Astrocyte of the cerebellum (primary cell): ENCODE results near the gene SETD2.

Experiments
- DNase-seq: peaks from one replicate; pipeline ENCODE4 v3.0.0-alpha.2; 2011; ENCODE audit warnings: low read depth
- H3K4me3 ChIP-seq: 2 replicates; pipeline ENCODE4 v1.5.1; 2011; ENCODE audit warnings: mild to moderate bottlenecking, low read depth, low read length, moderate library complexity
- in situ Hi-C: cut with HindIII; loops from 2 replicates; pipeline ENCODE4 v1.10.0; 2017; ENCODE audit warnings: low sequenced_read_pairs
- TF ChIP-seq, protein P1 (sequence below): IDR thresholded peaks from 2 replicates; pipeline ENCODE4 v1.5.1; 2012; ENCODE audit warnings: low read length, low read depth, moderate library complexity, mild to moderate bottlenecking; ENCODE audit errors: missing control alignments

SETD2 gene

DNA sequence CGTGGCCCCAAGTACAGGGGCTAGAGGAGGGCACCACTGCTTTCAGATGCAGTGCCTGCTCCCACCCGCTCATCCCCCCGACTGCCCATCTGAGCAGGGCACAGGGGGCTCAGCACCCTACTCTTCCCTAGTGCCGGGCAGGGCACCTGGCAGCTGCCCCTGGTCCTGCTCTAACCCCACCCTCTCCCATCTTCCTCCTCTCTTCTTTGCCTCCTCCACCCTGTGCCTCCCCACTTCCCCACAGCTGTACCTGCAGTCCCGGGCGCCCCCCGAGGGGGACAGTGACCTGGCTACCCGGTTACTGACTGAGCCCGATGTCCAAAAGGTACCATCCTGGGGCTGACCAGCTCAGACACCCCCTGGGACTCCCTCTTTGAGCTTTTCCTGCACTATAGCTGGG is 171.7 kb downstream of the SETD2 start:
- DNase-seq, result no peak
- TF ChIP-seq, protein P1, sequence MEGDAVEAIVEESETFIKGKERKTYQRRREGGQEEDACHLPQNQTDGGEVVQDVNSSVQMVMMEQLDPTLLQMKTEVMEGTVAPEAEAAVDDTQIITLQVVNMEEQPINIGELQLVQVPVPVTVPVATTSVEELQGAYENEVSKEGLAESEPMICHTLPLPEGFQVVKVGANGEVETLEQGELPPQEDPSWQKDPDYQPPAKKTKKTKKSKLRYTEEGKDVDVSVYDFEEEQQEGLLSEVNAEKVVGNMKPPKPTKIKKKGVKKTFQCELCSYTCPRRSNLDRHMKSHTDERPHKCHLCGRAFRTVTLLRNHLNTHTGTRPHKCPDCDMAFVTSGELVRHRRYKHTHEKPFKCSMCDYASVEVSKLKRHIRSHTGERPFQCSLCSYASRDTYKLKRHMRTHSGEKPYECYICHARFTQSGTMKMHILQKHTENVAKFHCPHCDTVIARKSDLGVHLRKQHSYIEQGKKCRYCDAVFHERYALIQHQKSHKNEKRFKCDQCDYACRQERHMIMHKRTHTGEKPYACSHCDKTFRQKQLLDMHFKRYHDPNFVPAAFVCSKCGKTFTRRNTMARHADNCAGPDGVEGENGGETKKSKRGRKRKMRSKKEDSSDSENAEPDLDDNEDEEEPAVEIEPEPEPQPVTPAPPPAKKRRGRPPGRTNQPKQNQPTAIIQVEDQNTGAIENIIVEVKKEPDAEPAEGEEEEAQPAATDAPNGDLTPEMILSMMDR, result no peak
- no peak overlapping the region for H3K4me3 ChIP-seq
- in situ Hi-C loops, result no loop called here

- no peak overlapping the region for H3K4me3 ChIP-seq
- in situ Hi-C loops, result no loop called here
- TF ChIP-seq, protein P1, result no peak
- DNase-seq, result no peak
These were observed 172.3 kb downstream of the SETD2 start for GRCh38 chr3:46991406-46992165.

- in situ Hi-C loops, result no loop called here
- TF ChIP-seq, protein P1, result no peak
- no peak overlapping the region for H3K4me3 ChIP-seq
- no peak for DNase-seq
These were observed 173.1 kb downstream of the SETD2 start for GRCh38 chr3:46990573-46991374.

GRCh38 chr3:46989146-46989810 is 174.6 kb downstream of the SETD2 start:
- TF ChIP-seq, protein P1, result no peak
- DNase-seq, result no peak
- in situ Hi-C loops, result no loop called here
- H3K4me3 ChIP-seq, result no peak overlapping the region

- TF ChIP-seq, protein P1, result no peak
- H3K4me3 ChIP-seq, result no peak overlapping the region
- in situ Hi-C loops, result no loop called here
- no peak for DNase-seq
These were observed 175.3 kb downstream of the SETD2 start for GRCh38 chr3:46988616-46989015.

- no peak for DNase-seq
- in situ Hi-C loops, result no loop called here
- TF ChIP-seq, protein P1, result no peak
- no peak overlapping the region for H3K4me3 ChIP-seq
These were observed 176.0 kb downstream of the SETD2 start for GRCh38 chr3:46987743-46988401.
